ENCODE results near the gene SLC7A11.

- TF ChIP-seq EZH2 (IDR thresholded peaks at IDR 0.05; ENCODE audit: insufficient read depth, low read length) (no peak), CTCF (IDR thresholded peaks at IDR 0.05; ENCODE audit: insufficient read depth, low read depth, low read length) (no peak)
Measured at GRCh38 chr4:138242834-138243156, 646 bp upstream of the SLC7A11 start.

Measured in astrocyte (in vitro differentiated cells and primary cell).